DND-41 (cell line): ENCODE results near the gene RHOT2.

ENCODE experiments used
- ATAC-seq: fragments of 200-7000 bp; cut with Tn5 transposase; 3 replicates; pipeline ENCODE4 v1.9.1; 2021; ENCODE audit warnings: low read depth; ENCODE audit not compliant: insufficient read depth
- DNase-seq: peaks from one replicate; pipeline ENCODE4 v3.0.0-alpha.2; 2020
- H2AFZ ChIP-seq: 2 replicates; pipeline ENCODE4 v1.6.0; 2012; ENCODE audit warnings: low read depth, low read length
- H3K27ac ChIP-seq: 2 replicates; pipeline ENCODE4 v1.5.1; 2012; ENCODE audit warnings: low read length, inconsistent platforms
- H3K27me3 ChIP-seq: fragments of 200-600 bp; sonication (generic); 2 replicates; pipeline ENCODE4 v1.6.0; 2012; ENCODE audit warnings: low read length, mild to moderate bottlenecking, inconsistent platforms; ENCODE audit not compliant: insufficient read depth, poor library complexity
- H3K36me3 ChIP-seq: 2 replicates; pipeline ENCODE4 v1.5.1; 2012; ENCODE audit warnings: low read length, inconsistent platforms; ENCODE audit not compliant: insufficient read depth
- H3K4me1 ChIP-seq: 2 replicates; pipeline ENCODE4 v1.5.1; 2012; ENCODE audit warnings: mild to moderate bottlenecking, low read length; ENCODE audit not compliant: insufficient read depth
- H3K4me2 ChIP-seq: 2 replicates; pipeline ENCODE4 v1.6.0; 2012; ENCODE audit warnings: mild to moderate bottlenecking, moderate library complexity, low read length, inconsistent platforms; ENCODE audit not compliant: insufficient read depth
- H3K4me3 ChIP-seq, 2 experiments: fragments of 200-600 bp in 1 of 2; shearing (Covaris generic) in 1 of 2; 2 replicates each; pipeline ENCODE4 v1.5.1; 2012 to 2016; ENCODE audit warnings: inconsistent platforms in 2 of 2, low read length in 2 of 2, mild to moderate bottlenecking in 2 of 2, low read depth in 1 of 2, moderate library complexity in 1 of 2
- H3K79me2 ChIP-seq: 2 replicates; pipeline ENCODE4 v1.6.0; 2012; ENCODE audit warnings: low read length, inconsistent platforms; ENCODE audit not compliant: insufficient read depth
- H3K9ac ChIP-seq: 2 replicates; pipeline ENCODE4 v1.6.0; 2012; ENCODE audit warnings: low read depth, mild to moderate bottlenecking, inconsistent platforms, low read length, moderate library complexity
- H3K9me3 ChIP-seq: 2 replicates; pipeline ENCODE4 v1.5.1; 2012; ENCODE audit warnings: low read length, moderate library complexity, mild to moderate bottlenecking, inconsistent platforms; ENCODE audit not compliant: insufficient read depth, severe bottlenecking
- H4K20me1 ChIP-seq: 2 replicates; pipeline ENCODE4 v1.6.0; 2012; ENCODE audit warnings: low read length; ENCODE audit not compliant: insufficient read depth
- CTCF ChIP-seq: IDR thresholded peaks from 2 replicates; pipeline ENCODE4 v1.5.1; 2012; ENCODE audit warnings: borderline replicate concordance, low read length, moderate library complexity, mild to moderate bottlenecking; ENCODE audit not compliant: poor library complexity, severe bottlenecking; ENCODE audit errors: extremely low read depth
- EZH2 ChIP-seq: IDR thresholded peaks from 3 replicates; pipeline ENCODE4 v1.6.1; 2012; ENCODE audit warnings: borderline replicate concordance, low read depth, mild to moderate bottlenecking, moderate library complexity, low read length, inconsistent platforms; ENCODE audit not compliant: severe bottlenecking

Gene RHOT2

GRCh38 chr16:702341-702740 lies 34.4 kb downstream of the RHOT2 start:
- H3K9ac ChIP-seq = no peak overlapping the region
- no peak for DNase-seq
- H4K20me1 ChIP-seq = peaks cover 5% of the 10 kb centered on the region
- no peak overlapping the region for H3K27ac ChIP-seq
- H3K79me2 ChIP-seq = no peaks in the 10 kb centered on the region
- H3K27me3 ChIP-seq = no peaks in the 10 kb centered on the region
- H3K36me3 ChIP-seq = no peaks in the 10 kb centered on the region
- no peak for ATAC-seq
- no peak overlapping the region for H3K4me2 ChIP-seq
- H3K9me3 ChIP-seq = no peaks in the 10 kb centered on the region
- H3K4me1 ChIP-seq = no peaks in the 10 kb centered on the region
- no peak overlapping the region for H2AFZ ChIP-seq
- TF ChIP-seq CTCF (no peak), EZH2 (no peak)
- H3K4me3 ChIP-seq = no peak overlapping the region

DNA sequence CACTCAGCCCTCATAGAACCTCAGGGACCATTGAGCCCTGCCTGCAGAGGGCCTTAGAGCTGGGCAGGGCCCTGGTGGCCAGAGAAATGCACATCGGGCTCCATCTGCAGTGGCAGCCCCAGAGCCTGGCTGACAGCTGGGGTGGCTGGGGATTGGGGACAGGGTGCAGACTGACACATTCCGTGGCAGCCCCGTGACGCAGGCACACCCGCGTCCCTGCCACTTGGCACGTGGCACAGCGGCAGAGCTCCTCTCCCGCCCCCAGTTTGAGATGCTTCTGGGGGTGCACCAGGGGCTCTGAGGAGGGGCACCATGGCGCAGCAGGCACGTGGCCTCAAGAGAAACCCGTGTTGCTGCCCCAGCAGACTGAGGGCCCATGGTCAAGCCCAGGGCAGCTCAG lies 35.5 kb downstream of the RHOT2 start:
- Histone ChIP-seq H2AFZ (no peak overlapping the region), H3K79me2 (no peaks in the 10 kb centered on the region), H3K4me3 (no peak overlapping the region), H3K4me1 (no peaks in the 10 kb centered on the region), H4K20me1 (peaks cover 8% of the 10 kb centered on the region), H3K4me2 (no peak overlapping the region), H3K36me3 (no peaks in the 10 kb centered on the region), H3K9ac (no peak overlapping the region), H3K27ac (no peak overlapping the region), H3K9me3 (no peaks in the 10 kb centered on the region), H3K27me3 (no peaks in the 10 kb centered on the region)
- ATAC-seq (no peak), DNase-seq (no peak)
- TF ChIP-seq CTCF (no peak), EZH2 (no peak)

GRCh38 chr16:704047-704446 lies 36.1 kb downstream of the RHOT2 start:
- no peaks in the 10 kb centered on the region for H3K4me1 ChIP-seq
- H3K27me3 ChIP-seq = no peaks in the 10 kb centered on the region
- H3K9ac ChIP-seq = no peak overlapping the region
- H3K4me3 ChIP-seq = no peak overlapping the region
- DNase-seq (no peak), ATAC-seq (no peak)
- no peaks in the 10 kb centered on the region for H3K79me2 ChIP-seq
- TF ChIP-seq CTCF (no peak), EZH2 (no peak)
- no peaks in the 10 kb centered on the region for H3K36me3 ChIP-seq
- no peak overlapping the region for H3K27ac ChIP-seq
- H3K9me3 ChIP-seq = no peaks in the 10 kb centered on the region
- no peak overlapping the region for H2AFZ ChIP-seq
- peaks cover 10% of the 10 kb centered on the region for H4K20me1 ChIP-seq
- H3K4me2 ChIP-seq = no peak overlapping the region

DNA sequence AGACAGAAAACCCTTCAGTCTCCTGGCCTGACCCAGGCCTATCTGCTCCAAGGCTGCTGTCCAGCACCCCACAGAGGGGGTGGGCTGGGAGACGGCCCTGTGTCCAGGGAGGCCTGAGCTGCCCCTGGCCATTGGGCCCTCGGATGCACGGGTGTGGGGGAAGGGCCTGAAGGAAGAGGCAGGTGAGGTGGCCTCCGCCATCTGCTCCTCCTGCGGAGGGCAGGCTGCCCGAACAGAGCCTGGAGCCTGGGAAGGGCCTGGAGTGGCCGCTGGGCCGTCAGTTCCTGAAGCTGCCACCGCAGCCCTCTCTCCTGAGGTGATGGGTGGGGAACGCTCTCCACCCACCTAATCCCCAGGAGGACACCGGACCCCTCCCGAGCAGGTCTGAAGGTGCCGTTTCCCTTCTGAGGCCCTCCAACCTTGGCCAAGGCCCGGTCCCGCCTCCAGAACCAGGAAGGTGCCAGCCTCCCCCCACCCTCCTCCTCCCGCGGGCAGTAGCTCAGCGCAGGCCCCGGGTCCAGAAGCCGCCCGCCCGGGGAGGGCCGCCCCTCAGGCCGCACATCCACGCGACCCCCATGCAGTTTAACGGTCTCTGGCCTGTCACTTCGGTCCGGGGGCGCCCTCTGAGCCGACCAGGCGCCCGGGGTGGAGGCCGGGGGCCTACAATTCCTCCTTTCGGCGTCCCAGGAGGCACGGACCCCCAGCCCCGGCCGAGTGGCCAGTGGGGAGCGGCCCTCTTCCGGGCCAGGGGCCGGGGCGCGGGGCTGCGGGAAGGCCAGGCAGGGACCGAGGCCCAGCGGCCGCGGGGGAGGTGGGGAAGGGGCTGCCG lies 36.8 kb downstream of the RHOT2 start:
- no peak overlapping the region for H3K27ac ChIP-seq
- TF ChIP-seq CTCF (no peak), EZH2 (no peak)
- no peaks in the 10 kb centered on the region for H3K27me3 ChIP-seq
- no peak overlapping the region for H3K4me2 ChIP-seq
- ATAC-seq (no peak), DNase-seq (no peak)
- H3K9ac ChIP-seq = no peak overlapping the region
- H3K36me3 ChIP-seq = no peaks in the 10 kb centered on the region
- H3K4me1 ChIP-seq = no peaks in the 10 kb centered on the region
- H3K9me3 ChIP-seq = no peaks in the 10 kb centered on the region
- H3K4me3 ChIP-seq = no peak overlapping the region
- H2AFZ ChIP-seq = no peak overlapping the region
- peaks cover 10% of the 10 kb centered on the region for H4K20me1 ChIP-seq
- no peaks in the 10 kb centered on the region for H3K79me2 ChIP-seq
